Liver (tissue), 3 donors: Measurements from ENCODE around the gene OR1I1.

ENCODE experiments used
- CTCF ChIP-seq: fragments of 150-350 bp; IDR thresholded peaks from 2 replicates; pipeline ENCODE4 v1.5.1; 2017; ENCODE audit warnings: improper control_type of control experiment, low read depth, low read length; ENCODE audit not compliant: missing input control
- EGR1 ChIP-seq, 2 donors: IDR thresholded peaks; 2 replicates each; pipeline ENCODE4 v1.6.1; 2016 to 2018; ENCODE audit warnings: antibody characterized with exemption in 2 of 2, low read depth in 2 of 2
- GABPA ChIP-seq, 2 donors: IDR thresholded peaks in 1 of 2; conservative IDR thresholded peaks in 1 of 2; 2 replicates each; pipeline ENCODE4 v1.6.1; 2016; ENCODE audit warnings: antibody characterized with exemption in 2 of 2, mild to moderate bottlenecking in 1 of 2, moderate library complexity in 1 of 2
- JUND ChIP-seq, 2 donors: IDR thresholded peaks; 2 replicates each; pipeline ENCODE4 v1.6.1; 2016; ENCODE audit warnings: antibody characterized with exemption in 2 of 2
- MAX ChIP-seq: IDR thresholded peaks from 2 replicates; pipeline ENCODE4 v1.6.1; 2016; ENCODE audit warnings: antibody characterized with exemption
- RAD21 ChIP-seq, 2 donors: IDR thresholded peaks; 2 replicates each; pipeline ENCODE4 v1.6.1; 2016; ENCODE audit warnings: antibody characterized with exemption in 2 of 2, mild to moderate bottlenecking in 2 of 2
- REST ChIP-seq: IDR thresholded peaks from 2 replicates; pipeline ENCODE4 v1.6.1; 2016; ENCODE audit warnings: antibody characterized with exemption, mild to moderate bottlenecking
- TAF1 ChIP-seq: conservative IDR thresholded peaks from 2 replicates; pipeline ENCODE4 v1.6.1; 2016; ENCODE audit warnings: antibody characterized with exemption, mild to moderate bottlenecking
- YY1 ChIP-seq: IDR thresholded peaks from 2 replicates; pipeline ENCODE4 v1.6.1; 2016; ENCODE audit warnings: antibody characterized with exemption, mild to moderate bottlenecking
- ZBTB33 ChIP-seq: IDR thresholded peaks from 2 replicates; pipeline ENCODE4 v1.6.1; 2016; ENCODE audit warnings: antibody characterized with exemption
- donor health status: healthy.
- donor health status: healthy.

GRCh38 chr19:15111758-15112157 lies 29.7 kb downstream of the OR1I1 start:
- no peak for TF ChIP-seq CTCF
- no peak for TF ChIP-seq ZBTB33
- no peak for TF ChIP-seq MAX
- no peak for TF ChIP-seq REST
- TF ChIP-seq TAF1, result no peak
- no peak for TF ChIP-seq EGR1 (IDR thresholded peaks at IDR 0.05; ENCODE audit: low read depth in 2 of 2)
- TF ChIP-seq JUND (IDR thresholded peaks at IDR 0.05), result no peak
- no peak for TF ChIP-seq GABPA (IDR thresholded peaks at IDR 0.05 in 1 of 2, conservative IDR thresholded peaks at IDR 0.05 in 1 of 2)
- TF ChIP-seq YY1, result no peak
- no peak for TF ChIP-seq RAD21 (IDR thresholded peaks at IDR 0.05)
